HCT116 (cell line): ENCODE measurements around the gene GJB4. TPM values are rescaled to one million over a fixed set of nuclear protein-coding genes. Genes with fewer than 3 reads are reported as not detected.
A peak's percentile ranks its signal among the peaks of the same experiment; 100 is the strongest.

Experiments used
- ATAC-seq: fragments of 200-7000 bp; cut with Tn5 transposase; 2 replicates; pipeline ENCODE4 v1.9.1; 2020; ENCODE audit warnings: mild to moderate bottlenecking, moderate library complexity
- BruUV-seq: library from RNA; stranded (reverse); fragments of 400-500 nt; replicated peaks from 2 replicates; lab custom pipeline; 2021; lab: Mats Ljungman, UMichigan
- CTCF ChIA-PET: fragments of 300-600 bp; sonication (Branson Sonifier 250); formaldehyde crosslinking; loops from one replicate; lab custom pipeline; 2021; ENCODE audit warnings: antibody characterized with exemption; lab: Charles Lee
- POLR2A ChIA-PET: fragments of 300-600, 350-600 bp; sonication (Branson Sonifier 250); formaldehyde crosslinking; loops from one replicate; lab custom pipeline; 2021; ENCODE audit warnings: antibody characterized with exemption; lab: Charles Lee
- RAD21 ChIA-PET, 2 experiments: fragments of 300-600 bp; sonication (Branson Sonifier 250); formaldehyde crosslinking; loops; one replicate each; lab custom pipeline; 2023; ENCODE audit warnings: low total read pairs in 2 of 2; ENCODE audit not compliant: uncharacterized antibody in 2 of 2, unreplicated experiment in 2 of 2, low non-redundant PET in 1 of 2; lab: Charles Lee
- DNase-seq: peaks from one replicate; pipeline ENCODE4 v3.0.0-alpha.2; 2010; ENCODE audit warnings: low read depth, low spot score
- H2AFZ ChIP-seq: fragments of 200-600 bp; shearing (Covaris generic), sonication (generic); 2 replicates; pipeline ENCODE4 v1.6.1; 2017; ENCODE audit warnings: low read depth, mixed run types, mixed read lengths, antibody characterized with exemption, low read length; ENCODE audit not compliant: poor library complexity, severe bottlenecking
- H3K27ac ChIP-seq: 2 replicates; pipeline ENCODE4 v1.5.1; 2012; ENCODE audit warnings: low read depth, low read length
- H3K27me3 ChIP-seq: fragments of 200-600 bp; sonication (generic); 2 replicates; pipeline ENCODE4 v1.6.1; 2016; ENCODE audit warnings: mixed run types, low read length, mixed read lengths; ENCODE audit not compliant: insufficient read depth
- H3K36me3 ChIP-seq, 2 experiments: fragments of 200-500 bp in 1 of 2; fragments of 200-600 bp in 1 of 2; sonication (Bioruptor generic) in 1 of 2; sonication (generic) in 1 of 2; 2 replicates each; pipeline versions ENCODE4 v1.5.1 to v1.6.1; 2014 to 2016; ENCODE audit warnings: low read length in 2 of 2, inconsistent platforms in 1 of 2, mixed read lengths in 1 of 2, mixed run types in 1 of 2; ENCODE audit not compliant: insufficient read depth in 2 of 2, control insufficient read depth in 1 of 2
- H3K4me1 ChIP-seq, 2 experiments: fragments of 200-600 bp in 1 of 2; sonication (generic) in 1 of 2; 2 replicates each; pipeline versions ENCODE4 v1.5.1 to v1.6.1; 2012 to 2017; ENCODE audit warnings: low read length in 2 of 2, inconsistent platforms in 1 of 2, mild to moderate bottlenecking in 1 of 2, mixed read lengths in 1 of 2, mixed run types in 1 of 2, moderate library complexity in 1 of 2; ENCODE audit not compliant: insufficient read depth in 2 of 2, control insufficient read depth in 1 of 2
- H3K4me2 ChIP-seq: fragments of 200-600 bp; sonication (generic); 2 replicates; pipeline ENCODE4 v1.6.1; 2017; ENCODE audit warnings: mixed run types, low read length, mixed read lengths
- H3K4me3 ChIP-seq, 2 experiments: fragments of 200-600 bp in 1 of 2; sonication (generic) in 1 of 2; replicated peaks in 1 of 2; 2 replicates each; pipeline ENCODE4 v1.5.1; 2011 to 2016; ENCODE audit warnings: low read length in 2 of 2, control low read depth in 1 of 2, low read depth in 1 of 2, mild to moderate bottlenecking in 1 of 2, mixed read lengths in 1 of 2, mixed run types in 1 of 2
- H3K79me2 ChIP-seq: fragments of 200-600 bp; sonication (generic); 2 replicates; pipeline ENCODE4 v1.6.1; 2017; ENCODE audit warnings: mild to moderate bottlenecking, mixed run types, low read length, moderate library complexity, mixed read lengths; ENCODE audit not compliant: insufficient read depth
- H3K9ac ChIP-seq: fragments of 200-600 bp; sonication (generic); 2 replicates; pipeline ENCODE4 v1.6.1; 2016; ENCODE audit warnings: low read length, mixed read lengths
- H3K9me2 ChIP-seq: fragments of 200-600 bp; sonication (generic), shearing (Covaris generic); 2 replicates; pipeline ENCODE4 v1.6.1; 2017; ENCODE audit warnings: mixed run types, mild to moderate bottlenecking, moderate library complexity; ENCODE audit not compliant: insufficient read depth
- H3K9me3 ChIP-seq, 2 experiments: fragments of 200-500 bp in 1 of 2; fragments of 200-600 bp in 1 of 2; sonication (Bioruptor generic) in 1 of 2; sonication (generic) in 1 of 2; 2 replicates each; pipeline ENCODE4 v1.6.1; 2014 to 2017; ENCODE audit warnings: low read length in 2 of 2, mixed read lengths in 2 of 2, inconsistent platforms in 1 of 2, low read depth in 1 of 2, mild to moderate bottlenecking in 1 of 2, mixed run types in 1 of 2, moderate library complexity in 1 of 2; ENCODE audit not compliant: control insufficient read depth in 1 of 2, insufficient read depth in 1 of 2
- H4K20me1 ChIP-seq: fragments of 200-600 bp; sonication (generic), shearing (Covaris generic); 2 replicates; pipeline ENCODE4 v1.6.1; 2017; ENCODE audit warnings: mixed run types, mild to moderate bottlenecking, moderate library complexity; ENCODE audit not compliant: insufficient read depth
- CBX3 ChIP-seq: IDR thresholded peaks from 2 replicates; pipeline ENCODE4 v1.6.1; 2012; ENCODE audit warnings: low read depth
- CEBPB ChIP-seq: IDR thresholded peaks from 2 replicates; pipeline ENCODE4 v1.6.1; 2012; ENCODE audit warnings: low read depth
- EGR1 ChIP-seq: IDR thresholded peaks from 2 replicates; pipeline ENCODE4 v1.6.1; 2012; ENCODE audit warnings: low read depth
- FOSL1 ChIP-seq: IDR thresholded peaks from 2 replicates; pipeline ENCODE4 v1.6.1; 2012; ENCODE audit warnings: low read depth
- JUND ChIP-seq: IDR thresholded peaks from 2 replicates; pipeline ENCODE4 v1.6.1; 2012
- MAX ChIP-seq: IDR thresholded peaks from 2 replicates; pipeline ENCODE4 v1.6.1; 2012
- POLR2A ChIP-seq: IDR thresholded peaks from 2 replicates; pipeline ENCODE4 v1.7.0; 2011; ENCODE audit warnings: borderline replicate concordance; ENCODE audit not compliant: insufficient read depth, insufficient read length; ENCODE audit errors: extremely low read depth
- POLR2AphosphoS5 ChIP-seq: IDR thresholded peaks from 2 replicates; pipeline ENCODE4 v1.6.1; 2011; ENCODE audit warnings: mild to moderate bottlenecking, low read depth, low read length, moderate library complexity
- RAD21 ChIP-seq: IDR thresholded peaks from 2 replicates; pipeline ENCODE4 v1.6.1; 2012; ENCODE audit warnings: low read depth, mild to moderate bottlenecking
- REST ChIP-seq: IDR thresholded peaks from 2 replicates; pipeline ENCODE4 v1.6.1; 2012; ENCODE audit warnings: low read depth
- SP1 ChIP-seq: IDR thresholded peaks from 2 replicates; pipeline ENCODE4 v1.6.1; 2012; ENCODE audit warnings: low read depth
- SRF ChIP-seq: IDR thresholded peaks from 2 replicates; pipeline ENCODE4 v1.6.1; 2012; ENCODE audit warnings: low read depth
- TCF7L2 ChIP-seq: IDR thresholded peaks from 2 replicates; pipeline ENCODE4 v1.7.0; 2011; ENCODE audit warnings: borderline replicate concordance, inconsistent platforms; ENCODE audit not compliant: insufficient read depth, insufficient read length; ENCODE audit errors: extremely low read depth
- YY1 ChIP-seq: IDR thresholded peaks from 2 replicates; pipeline ENCODE4 v1.6.1; 2011; ENCODE audit warnings: low read length, low read depth, moderate library complexity, mild to moderate bottlenecking; ENCODE audit not compliant: insufficient replicate concordance; ENCODE audit errors: extremely low read depth
- ZFX ChIP-seq: fragments of 450-650 bp; IDR thresholded peaks from 2 replicates; pipeline ENCODE4 v1.6.1; 2017
- ZNF274 ChIP-seq: fragments of 200-500 bp; sonication (Bioruptor generic); IDR thresholded peaks from 2 replicates; pipeline ENCODE4 v1.6.1; 2014; ENCODE audit warnings: mild to moderate bottlenecking, low read depth, low read length, inconsistent platforms
- intact Hi-C: fragments of 100-400 bp; cut with micrococcal nuclease; formaldehyde crosslinking; loops from 2 replicates; pipeline ENCODE4 v1.10.0; 2022
- total RNA-seq: library from RNA; stranded (reverse); gene quantifications from one replicate; pipeline ENCODE4 v1.2.1, GENCODE V29; 2021; ENCODE audit not compliant: unreplicated experiment

The GJB4 gene
- total RNA-seq, 1 experiment from 2014 or later: 2.0 TPM

- Histone ChIP-seq H3K36me3 (no peaks in the 10 kb centered on the region), H3K27me3 (no peaks in the 10 kb centered on the region), H3K4me2 (peak overlapping the region; percentile 75), H2AFZ (no peak overlapping the region), H3K79me2 (no peaks in the 10 kb centered on the region), H3K9me2 (no peaks in the 10 kb centered on the region), H3K27ac (peak overlapping the region; percentile 30; the same call in 1 of the 2 replicates), H3K4me1 (peaks cover 26 to 54% of the 10 kb centered on the region in 2 experiments), H3K9me3 (no peaks in the 10 kb centered on the region), H3K4me3 (peak overlapping the region in 1 of 2 experiments; percentile 52; a peak in 1 of 4 replicates), H4K20me1 (no peaks in the 10 kb centered on the region), H3K9ac (peak overlapping the region; percentile 52)
- CTCF ChIA-PET: interaction anchor here (0.6 to 1.7 kb wide), 3 partner anchors 13 to 284 kb away, joined by 3 to 9 read pairs (median 4); no protein-coding TSS in a partner anchor
- intact Hi-C loops: no loop called here
- BruUV-seq: TSS peak; percentile 43
- DNase-seq: no peak
- no peak for ATAC-seq
- TF ChIP-seq POLR2AphosphoS5 (no peak), CBX3 (no peak), CEBPB (no peak), ZNF274 (no peak), SRF (no peak), POLR2A (no peak), MAX (no peak), EGR1 (no peak)
- POLR2A ChIA-PET: interaction anchor here (0.8 to 1.5 kb wide), 3 partner anchors 19 to 25 kb away, joined by 3 to 5 read pairs (median 3); partner anchors contain the start of gene GJB3
- RAD21 ChIA-PET: no interaction called here
Observed at GRCh38 chr1:34755961-34756360, 3.6 kb upstream of the GJB4 start.

- ChIA-PET RAD21 (no interaction called here), POLR2A (no interaction called here), CTCF (no interaction called here)
- Histone ChIP-seq H3K9ac (no peak overlapping the region), H3K4me1 (peaks cover 35 to 65% of the 10 kb centered on the region in 2 experiments), H4K20me1 (no peaks in the 10 kb centered on the region), H3K36me3 (no peaks in the 10 kb centered on the region), H3K27ac (no peak overlapping the region), H3K9me3 (no peaks in the 10 kb centered on the region), H2AFZ (no peak overlapping the region), H3K27me3 (no peaks in the 10 kb centered on the region), H3K4me3 (no peak overlapping the region), H3K9me2 (no peaks in the 10 kb centered on the region), H3K79me2 (no peaks in the 10 kb centered on the region), H3K4me2 (no peak overlapping the region)
- no TSS peak for BruUV-seq
- ATAC-seq: no peak
- no peak for DNase-seq
- intact Hi-C loops: no loop called here
- no peak for TF ChIP-seq TCF7L2
- no peak for TF ChIP-seq MAX
- no peak for TF ChIP-seq SP1
- no peak for TF ChIP-seq REST
- TF ChIP-seq YY1: no peak
- no peak for TF ChIP-seq RAD21
- TF ChIP-seq JUND: no peak
- no peak for TF ChIP-seq POLR2AphosphoS5
- TF ChIP-seq ZFX: no peak
- TF ChIP-seq FOSL1: no peak
- no peak for TF ChIP-seq CEBPB
Observed at GRCh38 chr1:34757386-34757785, 2.2 kb upstream of the GJB4 start.
